Lower leg skin (tissue), 3 donors: ENCODE results near the gene CLNS1A.

Source experiments
- POLR2A ChIP-seq, 2 donors: fragments of 450-650 bp; IDR thresholded peaks; one replicate each; pipeline ENCODE4 v1.6.1; 2016 to 2017; ENCODE audit warnings: antibody characterized with exemption in 2 of 2, mild to moderate bottlenecking in 1 of 2, moderate library complexity in 1 of 2
- TF ChIP-seq, protein P1 (sequence below), 3 donors: fragments of 450-650 bp; IDR thresholded peaks; one replicate each; pipeline ENCODE4 v1.5.1; 2016; ENCODE audit warnings: antibody characterized with exemption in 3 of 3, mild to moderate bottlenecking in 3 of 3, moderate library complexity in 2 of 3

- TF ChIP-seq POLR2A (IDR thresholded peaks at IDR 0.05), result no peak
- TF ChIP-seq, protein P1, sequence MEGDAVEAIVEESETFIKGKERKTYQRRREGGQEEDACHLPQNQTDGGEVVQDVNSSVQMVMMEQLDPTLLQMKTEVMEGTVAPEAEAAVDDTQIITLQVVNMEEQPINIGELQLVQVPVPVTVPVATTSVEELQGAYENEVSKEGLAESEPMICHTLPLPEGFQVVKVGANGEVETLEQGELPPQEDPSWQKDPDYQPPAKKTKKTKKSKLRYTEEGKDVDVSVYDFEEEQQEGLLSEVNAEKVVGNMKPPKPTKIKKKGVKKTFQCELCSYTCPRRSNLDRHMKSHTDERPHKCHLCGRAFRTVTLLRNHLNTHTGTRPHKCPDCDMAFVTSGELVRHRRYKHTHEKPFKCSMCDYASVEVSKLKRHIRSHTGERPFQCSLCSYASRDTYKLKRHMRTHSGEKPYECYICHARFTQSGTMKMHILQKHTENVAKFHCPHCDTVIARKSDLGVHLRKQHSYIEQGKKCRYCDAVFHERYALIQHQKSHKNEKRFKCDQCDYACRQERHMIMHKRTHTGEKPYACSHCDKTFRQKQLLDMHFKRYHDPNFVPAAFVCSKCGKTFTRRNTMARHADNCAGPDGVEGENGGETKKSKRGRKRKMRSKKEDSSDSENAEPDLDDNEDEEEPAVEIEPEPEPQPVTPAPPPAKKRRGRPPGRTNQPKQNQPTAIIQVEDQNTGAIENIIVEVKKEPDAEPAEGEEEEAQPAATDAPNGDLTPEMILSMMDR (IDR thresholded peaks at IDR 0.05), result no peak
These were observed 43.7 kb downstream of the CLNS1A start for GRCh38 chr11:77593883-77594282.
